H1 (cell line): ENCODE measurements around the gene DYRK2. TPM values are rescaled to one million over a fixed set of nuclear protein-coding genes. Genes with fewer than 3 reads are reported as not detected.

Source experiments
- CHD1 ChIP-seq: IDR thresholded peaks from 2 replicates; pipeline ENCODE4 v1.6.1; 2012; ENCODE audit warnings: low read depth, low read length, improper control_type of control experiment
- EP300 ChIP-seq, 2 experiments: IDR thresholded peaks; 1 replicate in 1 of 2; 2 replicates in 1 of 2; pipeline ENCODE4 v1.6.1; 2011 to 2012; ENCODE audit warnings: low read depth in 2 of 2, low read length in 2 of 2, mild to moderate bottlenecking in 2 of 2, borderline replicate concordance in 1 of 2, inconsistent platforms in 1 of 2, moderate library complexity in 1 of 2
- FOSL1 ChIP-seq: IDR thresholded peaks from 2 replicates; pipeline ENCODE4 v1.6.1; 2011; ENCODE audit warnings: mild to moderate bottlenecking, low read depth, low read length, moderate library complexity; ENCODE audit not compliant: insufficient read depth
- HDAC2 ChIP-seq, 2 experiments: fragments of 300-600 bp in 1 of 2; sonication (generic) in 1 of 2; IDR thresholded peaks; 2 replicates each; pipeline ENCODE4 v1.6.1; 2011 to 2012; ENCODE audit warnings: low read depth in 2 of 2, low read length in 2 of 2, mild to moderate bottlenecking in 2 of 2, moderate library complexity in 2 of 2, borderline replicate concordance in 1 of 2, inconsistent platforms in 1 of 2
- JUND ChIP-seq: IDR thresholded peaks from 2 replicates; pipeline ENCODE4 v1.6.1; 2011; ENCODE audit warnings: mild to moderate bottlenecking, improper control_type of control experiment, low read length
- SP2 ChIP-seq: IDR thresholded peaks from 2 replicates; pipeline ENCODE4 v1.6.1; 2012; ENCODE audit warnings: mild to moderate bottlenecking, low read length, inconsistent platforms
- TCF12 ChIP-seq: IDR thresholded peaks from 2 replicates; pipeline ENCODE4 v1.6.1; 2011; ENCODE audit warnings: low read depth, mild to moderate bottlenecking, low read length
- TEAD4 ChIP-seq: IDR thresholded peaks from 2 replicates; pipeline ENCODE4 v1.6.1; 2012; ENCODE audit warnings: low read depth, low read length, inconsistent platforms, mixed read lengths
- polyA plus RNA-seq, 7 experiments: library from polyadenylated mRNA; depleted of rRNA in 3 of 7; stranded (reverse) in 5 of 7; unstranded in 2 of 7; fragments of >200 nt in 5 of 7; fragments of 200-250 nt in 2 of 7; gene quantifications; 1 replicate in 5 of 7; 2 replicates in 1 of 7; 4 replicates in 1 of 7; pipeline versions ENCODE4 v1.2.1 to v1.2.3, GENCODE V29; 2011 to 2013; ENCODE audit warnings: missing spikeins in 2 of 7, mixed read lengths in 2 of 7
- total RNA-seq: library from RNA; stranded (reverse); fragmentation: NEBNext Ultra II Directional; extraction: Animal tissue kit (Norgen Biotek cat#: 25700); gene quantifications from 2 replicates; pipeline ENCODE4 v1.2.1, GENCODE V29; 2021
- TF ChIP-seq, protein P1 (sequence below): fragments of 300-600 bp; sonication (generic); IDR thresholded peaks from 2 replicates; pipeline ENCODE4 v1.7.1; 2012; ENCODE audit warnings: low read length, moderate library complexity, mild to moderate bottlenecking, inconsistent platforms; ENCODE audit not compliant: insufficient replicate concordance

The DYRK2 gene
- total and polyA plus RNA-seq, 2 of the 8 experiments (the other 6 are each of a cell fraction or from before 2014, with no cell fraction given): 11.2 to 31.6 TPM

DNA sequence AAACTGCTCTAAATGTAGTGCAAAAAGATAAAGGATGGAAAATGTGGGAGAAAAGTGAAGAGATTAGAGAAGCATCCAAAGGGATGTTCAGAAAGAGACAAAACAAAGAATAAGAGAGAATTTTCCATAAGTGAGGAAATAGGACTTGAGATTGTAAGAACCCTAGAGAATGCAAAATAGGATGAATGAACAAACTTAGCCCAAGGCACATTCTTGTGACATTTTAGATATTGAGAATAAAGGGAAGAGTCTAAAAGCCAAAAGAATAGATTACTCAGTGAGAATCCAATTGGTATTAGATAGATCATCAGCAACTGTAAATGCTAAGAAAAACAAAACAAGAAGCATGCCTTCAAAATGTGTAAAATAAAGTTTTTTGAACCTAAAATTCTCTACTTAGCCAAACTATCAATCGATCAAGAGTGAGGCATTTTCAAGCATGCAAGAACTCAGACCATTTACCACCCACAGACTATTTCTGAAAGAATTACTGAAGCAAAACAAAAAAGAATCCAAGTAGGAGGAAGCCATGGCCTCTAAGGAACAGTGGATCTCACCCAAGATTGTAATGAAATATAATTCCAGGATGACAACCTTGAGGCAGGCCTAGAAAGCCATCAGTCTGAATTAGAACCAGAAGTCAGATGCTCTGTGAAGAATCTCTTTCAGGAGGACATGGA is 33.5 kb downstream of the DYRK2 start (continued):
- TF ChIP-seq, protein P1, sequence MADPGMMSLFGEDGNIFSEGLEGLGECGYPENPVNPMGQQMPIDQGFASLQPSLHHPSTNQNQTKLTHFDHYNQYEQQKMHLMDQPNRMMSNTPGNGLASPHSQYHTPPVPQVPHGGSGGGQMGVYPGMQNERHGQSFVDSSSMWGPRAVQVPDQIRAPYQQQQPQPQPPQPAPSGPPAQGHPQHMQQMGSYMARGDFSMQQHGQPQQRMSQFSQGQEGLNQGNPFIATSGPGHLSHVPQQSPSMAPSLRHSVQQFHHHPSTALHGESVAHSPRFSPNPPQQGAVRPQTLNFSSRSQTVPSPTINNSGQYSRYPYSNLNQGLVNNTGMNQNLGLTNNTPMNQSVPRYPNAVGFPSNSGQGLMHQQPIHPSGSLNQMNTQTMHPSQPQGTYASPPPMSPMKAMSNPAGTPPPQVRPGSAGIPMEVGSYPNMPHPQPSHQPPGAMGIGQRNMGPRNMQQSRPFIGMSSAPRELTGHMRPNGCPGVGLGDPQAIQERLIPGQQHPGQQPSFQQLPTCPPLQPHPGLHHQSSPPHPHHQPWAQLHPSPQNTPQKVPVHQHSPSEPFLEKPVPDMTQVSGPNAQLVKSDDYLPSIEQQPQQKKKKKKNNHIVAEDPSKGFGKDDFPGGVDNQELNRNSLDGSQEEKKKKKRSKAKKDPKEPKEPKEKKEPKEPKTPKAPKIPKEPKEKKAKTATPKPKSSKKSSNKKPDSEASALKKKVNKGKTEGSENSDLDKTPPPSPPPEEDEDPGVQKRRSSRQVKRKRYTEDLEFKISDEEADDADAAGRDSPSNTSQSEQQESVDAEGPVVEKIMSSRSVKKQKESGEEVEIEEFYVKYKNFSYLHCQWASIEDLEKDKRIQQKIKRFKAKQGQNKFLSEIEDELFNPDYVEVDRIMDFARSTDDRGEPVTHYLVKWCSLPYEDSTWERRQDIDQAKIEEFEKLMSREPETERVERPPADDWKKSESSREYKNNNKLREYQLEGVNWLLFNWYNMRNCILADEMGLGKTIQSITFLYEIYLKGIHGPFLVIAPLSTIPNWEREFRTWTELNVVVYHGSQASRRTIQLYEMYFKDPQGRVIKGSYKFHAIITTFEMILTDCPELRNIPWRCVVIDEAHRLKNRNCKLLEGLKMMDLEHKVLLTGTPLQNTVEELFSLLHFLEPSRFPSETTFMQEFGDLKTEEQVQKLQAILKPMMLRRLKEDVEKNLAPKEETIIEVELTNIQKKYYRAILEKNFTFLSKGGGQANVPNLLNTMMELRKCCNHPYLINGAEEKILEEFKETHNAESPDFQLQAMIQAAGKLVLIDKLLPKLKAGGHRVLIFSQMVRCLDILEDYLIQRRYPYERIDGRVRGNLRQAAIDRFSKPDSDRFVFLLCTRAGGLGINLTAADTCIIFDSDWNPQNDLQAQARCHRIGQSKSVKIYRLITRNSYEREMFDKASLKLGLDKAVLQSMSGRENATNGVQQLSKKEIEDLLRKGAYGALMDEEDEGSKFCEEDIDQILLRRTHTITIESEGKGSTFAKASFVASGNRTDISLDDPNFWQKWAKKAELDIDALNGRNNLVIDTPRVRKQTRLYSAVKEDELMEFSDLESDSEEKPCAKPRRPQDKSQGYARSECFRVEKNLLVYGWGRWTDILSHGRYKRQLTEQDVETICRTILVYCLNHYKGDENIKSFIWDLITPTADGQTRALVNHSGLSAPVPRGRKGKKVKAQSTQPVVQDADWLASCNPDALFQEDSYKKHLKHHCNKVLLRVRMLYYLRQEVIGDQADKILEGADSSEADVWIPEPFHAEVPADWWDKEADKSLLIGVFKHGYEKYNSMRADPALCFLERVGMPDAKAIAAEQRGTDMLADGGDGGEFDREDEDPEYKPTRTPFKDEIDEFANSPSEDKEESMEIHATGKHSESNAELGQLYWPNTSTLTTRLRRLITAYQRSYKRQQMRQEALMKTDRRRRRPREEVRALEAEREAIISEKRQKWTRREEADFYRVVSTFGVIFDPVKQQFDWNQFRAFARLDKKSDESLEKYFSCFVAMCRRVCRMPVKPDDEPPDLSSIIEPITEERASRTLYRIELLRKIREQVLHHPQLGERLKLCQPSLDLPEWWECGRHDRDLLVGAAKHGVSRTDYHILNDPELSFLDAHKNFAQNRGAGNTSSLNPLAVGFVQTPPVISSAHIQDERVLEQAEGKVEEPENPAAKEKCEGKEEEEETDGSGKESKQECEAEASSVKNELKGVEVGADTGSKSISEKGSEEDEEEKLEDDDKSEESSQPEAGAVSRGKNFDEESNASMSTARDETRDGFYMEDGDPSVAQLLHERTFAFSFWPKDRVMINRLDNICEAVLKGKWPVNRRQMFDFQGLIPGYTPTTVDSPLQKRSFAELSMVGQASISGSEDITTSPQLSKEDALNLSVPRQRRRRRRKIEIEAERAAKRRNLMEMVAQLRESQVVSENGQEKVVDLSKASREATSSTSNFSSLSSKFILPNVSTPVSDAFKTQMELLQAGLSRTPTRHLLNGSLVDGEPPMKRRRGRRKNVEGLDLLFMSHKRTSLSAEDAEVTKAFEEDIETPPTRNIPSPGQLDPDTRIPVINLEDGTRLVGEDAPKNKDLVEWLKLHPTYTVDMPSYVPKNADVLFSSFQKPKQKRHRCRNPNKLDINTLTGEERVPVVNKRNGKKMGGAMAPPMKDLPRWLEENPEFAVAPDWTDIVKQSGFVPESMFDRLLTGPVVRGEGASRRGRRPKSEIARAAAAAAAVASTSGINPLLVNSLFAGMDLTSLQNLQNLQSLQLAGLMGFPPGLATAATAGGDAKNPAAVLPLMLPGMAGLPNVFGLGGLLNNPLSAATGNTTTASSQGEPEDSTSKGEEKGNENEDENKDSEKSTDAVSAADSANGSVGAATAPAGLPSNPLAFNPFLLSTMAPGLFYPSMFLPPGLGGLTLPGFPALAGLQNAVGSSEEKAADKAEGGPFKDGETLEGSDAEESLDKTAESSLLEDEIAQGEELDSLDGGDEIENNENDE: no peak
- TF ChIP-seq EP300 (IDR thresholded peaks at IDR 0.05; ENCODE audit: borderline replicate concordance in 1 of 2, low read depth in 2 of 2, low read length in 2 of 2) (no peak), CHD1 (no peak), HDAC2 (IDR thresholded peaks at IDR 0.05; ENCODE audit: borderline replicate concordance in 1 of 2, low read depth in 2 of 2, low read length in 2 of 2) (no peak), TCF12 (no peak), TEAD4 (no peak), JUND (no peak), SP2 (no peak), FOSL1 (no peak)
- TF ChIP-seq, all 59 proteins: peak for 0
